Activated T-helper 17 cell treated with anti-CD3 and anti-CD28 coated beads, Interleukin-2, amount 50 U/mL, for 72 hours (primary cell): ENCODE results near the gene UBAP2L. TPM values are rescaled to one million over a fixed set of nuclear protein-coding genes. Genes with fewer than 3 reads are reported as not detected.

Experiments used
- ATAC-seq: fragments of 150-1000 bp; cut with Tn5 transposase; replicated peaks from 2 replicates; pipeline ENCODE4 v1.10.0; 2021; ENCODE audit warnings: mild to moderate bottlenecking, moderate library complexity
- H3K27ac Mint-ChIP-seq: one replicate; pipeline ENCODE4 v1.8.0; 2022; ENCODE audit warnings: mixed read lengths
- H3K27me3 Mint-ChIP-seq: one replicate; pipeline ENCODE4 v1.8.0; 2022; ENCODE audit warnings: mixed read lengths
- H3K36me3 Mint-ChIP-seq: one replicate; pipeline ENCODE4 v1.8.0; 2022; ENCODE audit warnings: low read depth, mild to moderate bottlenecking, mixed read lengths
- H3K4me1 Mint-ChIP-seq: one replicate; pipeline ENCODE4 v1.8.0; 2022; ENCODE audit warnings: mixed read lengths
- H3K4me3 Mint-ChIP-seq: one replicate; pipeline ENCODE4 v1.8.0; 2022; ENCODE audit warnings: mild to moderate bottlenecking, mixed read lengths
- H3K9me3 Mint-ChIP-seq: one replicate; pipeline ENCODE4 v1.8.0; 2022; ENCODE audit warnings: mixed read lengths
- total RNA-seq, 2 donors: library from RNA; stranded (reverse); gene quantifications; one replicate each; pipeline ENCODE4 v1.2.3, GENCODE V29; 2022

The UBAP2L gene, protein sequence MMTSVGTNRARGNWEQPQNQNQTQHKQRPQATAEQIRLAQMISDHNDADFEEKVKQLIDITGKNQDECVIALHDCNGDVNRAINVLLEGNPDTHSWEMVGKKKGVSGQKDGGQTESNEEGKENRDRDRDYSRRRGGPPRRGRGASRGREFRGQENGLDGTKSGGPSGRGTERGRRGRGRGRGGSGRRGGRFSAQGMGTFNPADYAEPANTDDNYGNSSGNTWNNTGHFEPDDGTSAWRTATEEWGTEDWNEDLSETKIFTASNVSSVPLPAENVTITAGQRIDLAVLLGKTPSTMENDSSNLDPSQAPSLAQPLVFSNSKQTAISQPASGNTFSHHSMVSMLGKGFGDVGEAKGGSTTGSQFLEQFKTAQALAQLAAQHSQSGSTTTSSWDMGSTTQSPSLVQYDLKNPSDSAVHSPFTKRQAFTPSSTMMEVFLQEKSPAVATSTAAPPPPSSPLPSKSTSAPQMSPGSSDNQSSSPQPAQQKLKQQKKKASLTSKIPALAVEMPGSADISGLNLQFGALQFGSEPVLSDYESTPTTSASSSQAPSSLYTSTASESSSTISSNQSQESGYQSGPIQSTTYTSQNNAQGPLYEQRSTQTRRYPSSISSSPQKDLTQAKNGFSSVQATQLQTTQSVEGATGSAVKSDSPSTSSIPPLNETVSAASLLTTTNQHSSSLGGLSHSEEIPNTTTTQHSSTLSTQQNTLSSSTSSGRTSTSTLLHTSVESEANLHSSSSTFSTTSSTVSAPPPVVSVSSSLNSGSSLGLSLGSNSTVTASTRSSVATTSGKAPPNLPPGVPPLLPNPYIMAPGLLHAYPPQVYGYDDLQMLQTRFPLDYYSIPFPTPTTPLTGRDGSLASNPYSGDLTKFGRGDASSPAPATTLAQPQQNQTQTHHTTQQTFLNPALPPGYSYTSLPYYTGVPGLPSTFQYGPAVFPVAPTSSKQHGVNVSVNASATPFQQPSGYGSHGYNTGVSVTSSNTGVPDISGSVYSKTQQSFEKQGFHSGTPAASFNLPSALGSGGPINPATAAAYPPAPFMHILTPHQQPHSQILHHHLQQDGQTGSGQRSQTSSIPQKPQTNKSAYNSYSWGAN
- total RNA-seq, result 100 to 1,000 TPM; 237 to 249 TPM

GRCh38 chr1:154220071-154220969 lies at the start of gene UBAP2L:
Gene UBAP2L (plus strand): TSS chr1:154220955. CDS start chr1:154225124, 4,169 bp downstream.
- Mint-ChIP-seq H3K27ac (peak within 1 kb of the TSS; percentile 96), H3K27me3 (no peaks in the 10 kb centered on the region), H3K9me3 (peaks cover 3% of the 10 kb centered on the region), H3K4me3 (peak within 1 kb of the TSS; percentile 94), H3K4me1 (peaks cover 34% of the 10 kb centered on the region), H3K36me3 (peaks cover 96% of the 10 kb centered on the region)
- peak; percentile 96 for ATAC-seq

- H3K4me3 Mint-ChIP-seq, result peak overlapping the region; percentile 69
- H3K27me3 Mint-ChIP-seq, result no peaks in the 10 kb centered on the region
- peaks cover 39% of the 10 kb centered on the region for H3K4me1 Mint-ChIP-seq
- no peak for ATAC-seq
- peaks cover 98% of the 10 kb centered on the region for H3K36me3 Mint-ChIP-seq
- no peaks in the 10 kb centered on the region for H3K9me3 Mint-ChIP-seq
- peak overlapping the region; percentile 98 for H3K27ac Mint-ChIP-seq
Measured at GRCh38 chr1:154171223-154171583, 49.6 kb upstream of the UBAP2L start.

DNA sequence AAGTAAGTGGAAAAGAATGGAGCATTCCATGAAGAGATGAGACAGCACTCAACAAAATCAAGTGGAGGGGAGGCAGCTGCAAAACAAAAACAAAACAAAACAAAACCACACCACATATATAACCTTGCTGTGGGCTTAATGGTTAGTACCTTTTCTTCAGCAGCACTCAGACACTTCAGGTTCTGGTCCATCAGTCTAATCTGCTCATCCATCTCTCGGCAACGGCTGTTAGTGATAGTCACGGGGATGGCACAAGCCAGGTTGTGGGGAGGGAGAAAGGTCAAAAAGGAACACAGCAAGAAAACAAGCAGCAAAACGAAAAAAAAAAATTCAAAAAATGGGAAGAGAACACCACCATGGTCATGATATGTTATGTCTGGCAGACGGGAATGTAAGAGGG lies 48.9 kb upstream of the UBAP2L start:
- Mint-ChIP-seq H3K27ac (peak overlapping the region; percentile 98), H3K4me3 (peak overlapping the region; percentile 69), H3K27me3 (no peaks in the 10 kb centered on the region), H3K36me3 (peaks cover 98% of the 10 kb centered on the region), H3K9me3 (no peaks in the 10 kb centered on the region), H3K4me1 (peaks cover 39% of the 10 kb centered on the region)
- ATAC-seq, result no peak

DNA sequence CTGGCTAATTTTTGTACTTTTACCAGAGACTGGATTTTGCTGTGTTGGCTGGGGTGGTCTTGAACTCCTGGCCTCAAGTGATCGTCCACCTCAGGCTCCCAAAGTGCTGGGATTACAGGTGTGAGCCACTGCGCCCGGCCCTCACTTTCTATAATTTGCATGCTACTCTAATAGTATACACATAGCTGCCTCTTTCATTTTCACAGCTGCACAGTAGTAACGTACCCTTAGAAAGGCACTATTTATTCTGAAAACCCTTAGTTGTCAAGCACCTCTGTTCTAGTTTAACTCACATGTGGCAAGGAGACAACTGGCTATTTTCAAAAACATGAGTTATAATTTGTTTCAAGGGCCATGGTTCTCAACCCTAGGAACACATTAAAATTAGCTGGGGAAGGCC lies 46.1 kb upstream of the UBAP2L start:
- Mint-ChIP-seq H3K36me3 (peaks cover 98% of the 10 kb centered on the region), H3K4me3 (no peak overlapping the region), H3K9me3 (no peaks in the 10 kb centered on the region), H3K4me1 (peaks cover 56% of the 10 kb centered on the region), H3K27me3 (no peaks in the 10 kb centered on the region), H3K27ac (no peak overlapping the region)
- ATAC-seq, result no peak

DNA sequence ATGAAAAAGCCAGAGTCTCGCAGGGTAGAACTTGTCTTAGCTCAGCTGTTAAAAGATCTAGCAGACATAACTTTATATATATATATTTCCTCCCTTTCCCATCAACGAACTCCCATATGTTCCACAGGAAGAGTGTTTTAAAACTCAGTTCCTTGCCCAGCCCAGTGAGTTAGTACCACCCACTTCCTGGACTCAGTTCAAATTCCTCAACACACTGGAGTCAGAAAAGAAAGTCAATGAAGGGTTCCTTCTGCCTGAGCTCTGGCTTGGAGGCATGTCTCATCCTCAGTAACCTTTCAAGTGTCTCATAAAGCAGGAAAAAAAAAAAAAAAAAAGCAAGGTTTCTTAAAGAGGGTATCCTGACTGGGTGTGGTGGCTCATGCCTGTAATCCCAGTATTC lies 44.4 kb upstream of the UBAP2L start:
- no peaks in the 10 kb centered on the region for H3K27me3 Mint-ChIP-seq
- H3K4me1 Mint-ChIP-seq, result peaks cover 54% of the 10 kb centered on the region
- no peaks in the 10 kb centered on the region for H3K9me3 Mint-ChIP-seq
- no peak overlapping the region for H3K27ac Mint-ChIP-seq
- no peak for ATAC-seq
- H3K4me3 Mint-ChIP-seq, result peak overlapping the region; percentile 90
- peaks cover 98% of the 10 kb centered on the region for H3K36me3 Mint-ChIP-seq

- no peak for ATAC-seq
- peaks cover 98% of the 10 kb centered on the region for H3K36me3 Mint-ChIP-seq
- H3K4me3 Mint-ChIP-seq, result peak overlapping the region; percentile 90
- no peaks in the 10 kb centered on the region for H3K27me3 Mint-ChIP-seq
- H3K27ac Mint-ChIP-seq, result peak overlapping the region; percentile 73
- H3K4me1 Mint-ChIP-seq, result peaks cover 42% of the 10 kb centered on the region
- H3K9me3 Mint-ChIP-seq, result no peaks in the 10 kb centered on the region
Measured at GRCh38 chr1:154178013-154178412, 42.7 kb upstream of the UBAP2L start.

- ATAC-seq, result no peak
- Mint-ChIP-seq H3K27ac (peak overlapping the region; percentile 73), H3K4me1 (peaks cover 42% of the 10 kb centered on the region), H3K36me3 (peaks cover 92% of the 10 kb centered on the region), H3K27me3 (no peaks in the 10 kb centered on the region), H3K9me3 (no peaks in the 10 kb centered on the region), H3K4me3 (peak overlapping the region; percentile 90)
Measured at GRCh38 chr1:154178911-154179811, 41.6 kb upstream of the UBAP2L start.

- no peaks in the 10 kb centered on the region for H3K27me3 Mint-ChIP-seq
- peaks cover 82% of the 10 kb centered on the region for H3K36me3 Mint-ChIP-seq
- no peak for ATAC-seq
- no peaks in the 10 kb centered on the region for H3K9me3 Mint-ChIP-seq
- peak overlapping the region; percentile 90 for H3K4me3 Mint-ChIP-seq
- H3K4me1 Mint-ChIP-seq, result peaks cover 42% of the 10 kb centered on the region
- peak overlapping the region; percentile 73 for H3K27ac Mint-ChIP-seq
Measured at GRCh38 chr1:154179946-154180687, 40.6 kb upstream of the UBAP2L start.

- Mint-ChIP-seq H3K27me3 (no peaks in the 10 kb centered on the region), H3K4me1 (peaks cover 42% of the 10 kb centered on the region), H3K9me3 (no peaks in the 10 kb centered on the region), H3K27ac (peak overlapping the region; percentile 86), H3K4me3 (peak overlapping the region; percentile 90), H3K36me3 (peaks cover 64% of the 10 kb centered on the region)
- no peak for ATAC-seq
Measured at GRCh38 chr1:154181944-154182343, 38.8 kb upstream of the UBAP2L start.

DNA sequence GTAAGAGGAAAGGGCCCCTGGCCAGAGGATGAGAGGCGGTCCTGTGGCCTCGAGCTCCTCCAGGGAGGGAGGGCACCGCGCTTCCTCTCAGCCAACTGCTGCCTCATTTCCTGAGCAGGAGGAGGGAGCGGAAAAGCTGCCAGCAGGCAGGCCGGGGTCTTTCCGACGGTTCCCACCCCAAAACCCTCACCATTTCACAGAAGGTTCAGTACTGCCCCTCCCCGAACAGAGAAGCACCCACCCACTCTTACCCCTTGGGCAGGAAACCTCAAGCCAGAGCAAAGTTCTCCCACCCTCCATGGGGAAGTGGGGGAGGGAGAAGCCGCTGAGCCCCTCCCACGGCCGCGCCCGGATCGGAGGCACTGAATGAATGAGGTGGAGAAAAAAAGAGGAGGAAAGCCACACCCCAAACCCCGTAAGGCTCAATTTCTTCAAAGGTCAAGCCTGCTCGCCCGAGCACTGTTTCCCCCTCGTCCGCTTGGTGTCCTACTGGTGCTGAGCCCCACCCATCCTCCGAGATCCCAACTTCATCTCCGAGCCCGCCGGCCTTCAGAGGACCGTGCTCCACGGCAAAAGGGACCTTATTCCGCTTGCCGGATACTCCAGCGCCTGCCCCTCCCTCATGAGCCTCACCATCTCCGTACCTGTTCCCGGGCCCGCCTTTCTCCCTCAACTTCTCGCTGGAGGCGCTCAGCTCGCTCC lies 38.3 kb upstream of the UBAP2L start:
- H3K27ac Mint-ChIP-seq, result peak overlapping the region; percentile 86
- ATAC-seq, result peak; percentile 77
- no peaks in the 10 kb centered on the region for H3K9me3 Mint-ChIP-seq
- H3K36me3 Mint-ChIP-seq, result peaks cover 59% of the 10 kb centered on the region
- H3K27me3 Mint-ChIP-seq, result no peaks in the 10 kb centered on the region
- peaks cover 36% of the 10 kb centered on the region for H3K4me1 Mint-ChIP-seq
- peak overlapping the region; percentile 90 for H3K4me3 Mint-ChIP-seq

DNA sequence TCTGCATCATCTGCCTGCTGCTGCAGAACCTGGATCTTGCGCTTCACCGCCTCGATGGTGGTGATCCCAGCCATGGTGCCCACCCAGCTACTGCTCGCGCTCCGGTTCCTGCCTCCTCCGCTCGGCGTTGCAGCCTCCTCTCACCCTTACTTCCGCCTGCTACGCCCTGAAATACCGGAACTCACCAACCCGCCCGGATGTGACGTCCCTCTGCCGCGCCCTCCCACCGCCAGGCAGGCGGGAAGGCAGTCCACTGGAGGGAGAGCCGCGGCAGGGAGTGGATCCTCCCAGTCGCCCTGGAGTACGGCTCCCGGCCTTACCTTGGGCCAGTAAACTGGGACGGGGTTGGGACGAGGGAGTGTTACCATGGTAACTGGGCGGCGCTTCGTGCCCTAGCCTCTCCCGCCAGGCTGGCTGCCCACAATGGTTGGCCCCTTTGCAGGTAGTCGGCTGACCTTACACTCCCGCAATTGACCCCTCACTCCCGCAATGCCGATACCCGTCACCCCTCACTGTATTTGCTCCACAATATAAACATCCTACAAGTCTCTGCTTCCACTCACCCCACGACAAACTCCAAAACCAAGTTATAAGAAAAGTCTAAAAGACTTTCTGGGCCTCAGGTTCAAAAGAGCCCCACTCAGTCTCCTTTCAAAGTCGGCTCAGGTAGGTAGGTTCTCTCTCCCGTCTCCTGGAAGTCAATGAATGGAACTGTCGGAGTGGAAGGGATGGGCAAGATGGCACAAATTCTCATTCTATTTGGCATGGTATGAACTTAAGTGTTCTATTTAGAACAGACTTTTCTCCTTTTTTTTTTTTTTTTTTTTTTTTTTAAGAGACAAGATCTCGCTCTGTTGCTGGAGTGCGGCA lies 37.5 kb upstream of the UBAP2L start:
- Mint-ChIP-seq H3K27me3 (no peaks in the 10 kb centered on the region), H3K4me1 (peaks cover 29% of the 10 kb centered on the region), H3K9me3 (no peaks in the 10 kb centered on the region), H3K36me3 (peaks cover 51% of the 10 kb centered on the region), H3K27ac (peak overlapping the region; percentile 86), H3K4me3 (peak overlapping the region; percentile 90)
- peak; percentile 87 for ATAC-seq
